ENCODE measurements around the gene THAP7.

DNA sequence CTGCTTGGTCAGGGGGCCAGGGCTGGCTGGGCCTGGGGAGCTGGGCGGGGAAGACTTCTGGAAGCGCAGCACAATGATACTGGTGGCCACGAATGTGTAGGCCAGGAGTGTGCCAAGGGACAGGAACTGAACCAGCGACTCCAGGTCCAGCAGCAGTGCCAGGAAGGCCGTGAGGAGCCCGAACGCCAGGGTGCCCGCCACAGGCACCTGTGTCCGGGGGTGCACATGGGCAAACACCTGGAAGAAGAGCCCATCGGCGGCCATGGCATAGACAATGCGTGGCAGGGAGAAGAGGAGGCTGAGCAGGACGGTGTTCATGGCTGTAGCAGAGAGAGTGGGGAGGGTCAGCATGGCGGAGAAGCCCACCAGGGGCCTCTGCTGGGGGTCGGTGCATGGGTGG lies 28.1 kb upstream of the THAP7 start:
- TF ChIP-seq, protein P1, sequence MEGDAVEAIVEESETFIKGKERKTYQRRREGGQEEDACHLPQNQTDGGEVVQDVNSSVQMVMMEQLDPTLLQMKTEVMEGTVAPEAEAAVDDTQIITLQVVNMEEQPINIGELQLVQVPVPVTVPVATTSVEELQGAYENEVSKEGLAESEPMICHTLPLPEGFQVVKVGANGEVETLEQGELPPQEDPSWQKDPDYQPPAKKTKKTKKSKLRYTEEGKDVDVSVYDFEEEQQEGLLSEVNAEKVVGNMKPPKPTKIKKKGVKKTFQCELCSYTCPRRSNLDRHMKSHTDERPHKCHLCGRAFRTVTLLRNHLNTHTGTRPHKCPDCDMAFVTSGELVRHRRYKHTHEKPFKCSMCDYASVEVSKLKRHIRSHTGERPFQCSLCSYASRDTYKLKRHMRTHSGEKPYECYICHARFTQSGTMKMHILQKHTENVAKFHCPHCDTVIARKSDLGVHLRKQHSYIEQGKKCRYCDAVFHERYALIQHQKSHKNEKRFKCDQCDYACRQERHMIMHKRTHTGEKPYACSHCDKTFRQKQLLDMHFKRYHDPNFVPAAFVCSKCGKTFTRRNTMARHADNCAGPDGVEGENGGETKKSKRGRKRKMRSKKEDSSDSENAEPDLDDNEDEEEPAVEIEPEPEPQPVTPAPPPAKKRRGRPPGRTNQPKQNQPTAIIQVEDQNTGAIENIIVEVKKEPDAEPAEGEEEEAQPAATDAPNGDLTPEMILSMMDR (IDR thresholded peaks at IDR 0.05), result no peak
- no peak for TF ChIP-seq EZH2 (IDR thresholded peaks at IDR 0.05; ENCODE audit: borderline replicate concordance, insufficient read depth, low read depth, low read length, poor library complexity, severe bottlenecking)
